ENCODE data around the gene COG8.

COG8 gene

DNA sequence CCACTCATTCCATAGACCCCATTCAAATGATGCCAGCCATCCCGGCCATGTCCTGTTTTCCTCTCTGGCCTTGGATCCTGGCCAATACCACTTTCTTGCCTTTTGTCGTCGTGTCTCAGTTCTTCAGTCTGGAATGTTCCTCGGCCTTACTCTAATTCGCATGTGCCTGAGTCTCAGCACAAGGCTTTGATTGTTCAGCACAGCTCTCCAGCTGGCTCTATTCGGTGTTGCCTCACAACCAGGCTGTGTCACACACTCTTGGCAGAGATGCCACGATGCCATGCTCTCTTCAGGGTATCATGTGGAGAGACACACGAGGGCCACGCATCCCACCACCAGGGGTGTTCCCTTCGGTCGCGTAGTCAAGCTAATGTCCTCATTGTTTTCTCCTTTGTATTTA lies 30.0 kb downstream of the COG8 start:
- H3K9me3 ChIP-seq (ENCODE audit: control insufficient read depth, insufficient read depth, low read length), result no peaks in the 10 kb centered on the region
- H3K27ac ChIP-seq (ENCODE audit: low read depth, low read length), result no peak overlapping the region
- peaks cover 14% of the 10 kb centered on the region for H3F3A ChIP-seq (ENCODE audit: control insufficient read depth, insufficient read depth)
- H3K36me3 ChIP-seq (ENCODE audit: control insufficient read depth, low read length), result peaks cover 20% of the 10 kb centered on the region
- TF ChIP-seq EZH2phosphoT487 (IDR thresholded peaks at IDR 0.05; ENCODE audit: borderline replicate concordance, low read length), result no peak
- TF ChIP-seq, protein P1, sequence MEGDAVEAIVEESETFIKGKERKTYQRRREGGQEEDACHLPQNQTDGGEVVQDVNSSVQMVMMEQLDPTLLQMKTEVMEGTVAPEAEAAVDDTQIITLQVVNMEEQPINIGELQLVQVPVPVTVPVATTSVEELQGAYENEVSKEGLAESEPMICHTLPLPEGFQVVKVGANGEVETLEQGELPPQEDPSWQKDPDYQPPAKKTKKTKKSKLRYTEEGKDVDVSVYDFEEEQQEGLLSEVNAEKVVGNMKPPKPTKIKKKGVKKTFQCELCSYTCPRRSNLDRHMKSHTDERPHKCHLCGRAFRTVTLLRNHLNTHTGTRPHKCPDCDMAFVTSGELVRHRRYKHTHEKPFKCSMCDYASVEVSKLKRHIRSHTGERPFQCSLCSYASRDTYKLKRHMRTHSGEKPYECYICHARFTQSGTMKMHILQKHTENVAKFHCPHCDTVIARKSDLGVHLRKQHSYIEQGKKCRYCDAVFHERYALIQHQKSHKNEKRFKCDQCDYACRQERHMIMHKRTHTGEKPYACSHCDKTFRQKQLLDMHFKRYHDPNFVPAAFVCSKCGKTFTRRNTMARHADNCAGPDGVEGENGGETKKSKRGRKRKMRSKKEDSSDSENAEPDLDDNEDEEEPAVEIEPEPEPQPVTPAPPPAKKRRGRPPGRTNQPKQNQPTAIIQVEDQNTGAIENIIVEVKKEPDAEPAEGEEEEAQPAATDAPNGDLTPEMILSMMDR (IDR thresholded peaks at IDR 0.05; ENCODE audit: low read depth, low read length, poor library complexity, severe bottlenecking), result no peak
- H3K4me1 ChIP-seq (ENCODE audit: control insufficient read depth, low read length), result peaks cover 12% of the 10 kb centered on the region
- peaks cover 6% of the 10 kb centered on the region for H4K20me1 ChIP-seq (ENCODE audit: control insufficient read depth, insufficient read depth, low read depth, low read length)
- H3K4me2 ChIP-seq (ENCODE audit: low read length), result no peak overlapping the region
- H3K27me3 ChIP-seq (ENCODE audit: control insufficient read depth, low read length), result no peaks in the 10 kb centered on the region
- H3K79me2 ChIP-seq (ENCODE audit: control insufficient read depth, low read length), result peaks cover 32% of the 10 kb centered on the region
- no peak overlapping the region for H3K4me3 ChIP-seq (ENCODE audit: low read length)
- no peaks in the 10 kb centered on the region for H3K9me2 ChIP-seq (replicated peaks; ENCODE audit: control insufficient read depth, low read length)

DNA sequence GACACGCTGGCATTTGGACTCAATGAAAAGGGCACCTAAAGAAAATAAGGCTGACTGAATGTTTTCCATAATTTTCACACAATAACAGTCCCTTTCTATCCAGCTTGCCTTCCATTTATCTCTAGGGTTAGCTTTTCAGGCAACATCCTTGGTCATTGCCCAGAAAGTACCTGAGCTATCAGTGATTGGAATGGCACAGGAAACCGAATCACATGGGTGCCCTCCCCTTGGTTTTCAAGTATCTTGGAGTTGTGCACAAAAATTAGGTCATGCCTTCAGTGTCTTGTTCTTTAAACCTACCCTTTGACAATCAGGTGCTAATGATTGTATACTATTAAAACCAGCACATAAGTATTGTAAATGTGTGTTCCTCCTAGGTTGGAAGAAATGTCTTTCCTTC lies 31.5 kb downstream of the COG8 start:
- no peak overlapping the region for H3K4me3 ChIP-seq (ENCODE audit: low read length)
- no peak overlapping the region for H3K27ac ChIP-seq (ENCODE audit: low read depth, low read length)
- H3K79me2 ChIP-seq (ENCODE audit: control insufficient read depth, low read length), result peaks cover 17% of the 10 kb centered on the region
- H3K27me3 ChIP-seq (ENCODE audit: control insufficient read depth, low read length), result no peaks in the 10 kb centered on the region
- peaks cover 3% of the 10 kb centered on the region; the same call in 1 of the 2 replicates for H4K20me1 ChIP-seq (ENCODE audit: control insufficient read depth, insufficient read depth, low read depth, low read length)
- H3K9me2 ChIP-seq (replicated peaks; ENCODE audit: control insufficient read depth, low read length), result no peaks in the 10 kb centered on the region
- H3K9me3 ChIP-seq (ENCODE audit: control insufficient read depth, insufficient read depth, low read length), result no peaks in the 10 kb centered on the region
- no peak overlapping the region for H3K4me2 ChIP-seq (ENCODE audit: low read length)
- peaks cover 17% of the 10 kb centered on the region for H3F3A ChIP-seq (ENCODE audit: control insufficient read depth, insufficient read depth)
- no peak for TF ChIP-seq EZH2phosphoT487 (IDR thresholded peaks at IDR 0.05; ENCODE audit: borderline replicate concordance, low read length)
- TF ChIP-seq, protein P1 (IDR thresholded peaks at IDR 0.05; ENCODE audit: low read depth, low read length, poor library complexity, severe bottlenecking), result no peak
- H3K36me3 ChIP-seq (ENCODE audit: control insufficient read depth, low read length), result peaks cover 6% of the 10 kb centered on the region; the same call in 1 of the 2 replicates
- peaks cover 9% of the 10 kb centered on the region for H3K4me1 ChIP-seq (ENCODE audit: control insufficient read depth, low read length)

DNA sequence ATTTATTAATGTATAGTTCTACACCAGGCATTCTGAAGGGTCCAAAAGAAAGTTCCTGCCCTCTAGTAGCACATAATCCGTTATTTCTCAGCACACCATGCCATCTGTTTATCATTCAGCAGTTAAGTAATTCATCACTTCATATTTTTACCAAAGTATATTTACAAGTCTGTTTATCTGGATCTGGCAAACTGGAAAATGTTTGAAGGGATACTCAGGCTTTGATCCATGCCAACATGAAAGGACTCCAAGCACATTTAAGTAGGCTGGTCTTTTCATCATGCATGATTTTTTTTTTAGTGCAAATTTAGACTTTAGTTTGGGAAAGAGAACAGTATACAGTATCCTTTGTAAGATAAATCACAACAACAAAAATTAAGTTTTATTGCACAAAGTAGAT lies 32.3 kb downstream of the COG8 start:
- Histone ChIP-seq H3K27ac (ENCODE audit: low read depth, low read length) (no peak overlapping the region), H3K9me2 (replicated peaks; ENCODE audit: control insufficient read depth, low read length) (no peaks in the 10 kb centered on the region), H3F3A (ENCODE audit: control insufficient read depth, insufficient read depth) (peaks cover 17% of the 10 kb centered on the region), H3K36me3 (ENCODE audit: control insufficient read depth, low read length) (peaks cover 7% of the 10 kb centered on the region), H3K4me1 (ENCODE audit: control insufficient read depth, low read length) (peaks cover 11% of the 10 kb centered on the region), H3K4me3 (ENCODE audit: low read length) (no peak overlapping the region), H3K4me2 (ENCODE audit: low read length) (no peak overlapping the region), H3K79me2 (ENCODE audit: control insufficient read depth, low read length) (peaks cover 9% of the 10 kb centered on the region), H3K9me3 (ENCODE audit: control insufficient read depth, insufficient read depth, low read length) (no peaks in the 10 kb centered on the region), H3K27me3 (ENCODE audit: control insufficient read depth, low read length) (no peaks in the 10 kb centered on the region), H4K20me1 (ENCODE audit: control insufficient read depth, insufficient read depth, low read depth, low read length) (peaks cover 1% of the 10 kb centered on the region; the same call in 1 of the 2 replicates)
- TF ChIP-seq, protein P1 (IDR thresholded peaks at IDR 0.05; ENCODE audit: low read depth, low read length, poor library complexity, severe bottlenecking), result no peak

All from DOHH2 (cell line).